Hematopoietic multipotent progenitor cell treated with erythropoietin and hydrocortisone succinate and interleukin-3 and kit ligand, for 4 days (in vitro differentiated cells): ENCODE data around the gene ACTR3C.

Experiments used
- DNase-seq: peaks from one replicate; pipeline ENCODE4 v3.0.0-alpha.2; 2015

Gene ACTR3C

GRCh38 chr7:150358988-150359621 is 35.8 kb upstream of the ACTR3C start:
- no peak for DNase-seq

DNA sequence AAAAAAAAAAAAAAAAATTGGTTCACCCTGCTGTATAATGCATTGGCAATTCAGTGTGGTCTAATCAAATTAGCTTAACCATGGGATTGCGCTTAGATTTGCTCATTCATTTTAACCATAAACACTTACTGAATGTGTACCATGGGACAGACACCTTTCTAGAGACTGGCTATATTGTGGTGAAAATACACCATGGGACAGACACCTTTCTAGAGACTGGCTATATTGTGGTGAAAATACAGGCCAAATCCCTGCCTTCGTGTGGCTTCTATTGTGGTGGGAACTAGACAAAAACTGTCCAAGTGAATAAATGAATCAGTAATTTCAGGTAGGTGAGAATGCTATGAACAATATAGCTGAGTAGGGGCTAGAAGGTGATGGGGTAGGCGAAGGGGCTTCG is 35.1 kb upstream of the ACTR3C start:
- DNase-seq, result no peak

GRCh38 chr7:150357771-150358427 is 34.6 kb upstream of the ACTR3C start:
- DNase-seq, result no peak

DNA sequence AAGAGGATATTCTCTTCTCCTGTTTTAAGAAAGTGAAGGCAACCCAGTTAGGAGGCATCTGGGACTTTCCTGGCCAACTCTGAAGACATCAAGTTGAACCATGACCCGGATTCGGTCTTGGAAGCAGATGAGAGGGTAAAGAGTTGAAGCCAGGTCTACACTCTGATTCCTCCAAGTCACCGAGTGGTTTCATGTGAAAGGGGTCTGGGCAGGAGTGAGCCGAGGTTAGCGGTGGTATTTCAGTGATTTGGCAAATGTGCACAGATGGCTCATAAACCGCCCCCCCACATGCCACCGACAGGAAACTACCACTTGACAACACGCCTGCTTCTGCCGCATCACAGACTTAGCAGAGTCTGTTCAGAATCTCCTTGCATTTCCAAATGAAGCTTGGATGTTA is 33.9 kb upstream of the ACTR3C start:
- peak; percentile 80 for DNase-seq

DNA sequence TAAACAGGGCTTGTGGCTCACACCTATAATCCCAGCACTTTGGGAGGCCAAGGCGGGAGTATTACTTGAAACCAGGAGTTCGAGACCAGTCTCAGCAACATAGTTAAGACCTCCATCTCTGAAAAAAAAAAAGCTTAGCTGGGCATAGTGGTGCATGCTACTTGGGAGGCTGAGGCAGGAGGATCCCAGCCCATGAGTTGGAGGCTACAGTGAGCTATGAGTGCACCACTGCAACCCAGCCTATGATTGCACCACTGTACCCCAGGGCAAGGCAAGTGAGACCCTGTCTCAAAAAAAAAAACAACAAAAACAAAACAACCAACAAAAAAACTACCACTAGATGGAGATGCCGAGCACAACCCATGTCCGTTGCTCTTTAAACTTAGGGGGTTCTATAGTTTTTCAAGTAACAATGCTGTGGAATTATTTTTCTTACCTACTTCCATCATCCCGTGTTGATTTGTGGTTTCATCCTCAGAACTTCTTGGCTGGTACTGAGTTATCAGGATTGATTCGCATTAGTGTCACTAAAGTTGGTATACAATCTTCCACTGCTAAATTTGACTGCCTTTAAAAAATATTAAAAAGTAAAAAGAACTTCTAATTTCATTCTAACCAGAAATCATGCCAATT is 33.0 kb upstream of the ACTR3C start:
- DNase-seq, result peak; percentile 77

DNA sequence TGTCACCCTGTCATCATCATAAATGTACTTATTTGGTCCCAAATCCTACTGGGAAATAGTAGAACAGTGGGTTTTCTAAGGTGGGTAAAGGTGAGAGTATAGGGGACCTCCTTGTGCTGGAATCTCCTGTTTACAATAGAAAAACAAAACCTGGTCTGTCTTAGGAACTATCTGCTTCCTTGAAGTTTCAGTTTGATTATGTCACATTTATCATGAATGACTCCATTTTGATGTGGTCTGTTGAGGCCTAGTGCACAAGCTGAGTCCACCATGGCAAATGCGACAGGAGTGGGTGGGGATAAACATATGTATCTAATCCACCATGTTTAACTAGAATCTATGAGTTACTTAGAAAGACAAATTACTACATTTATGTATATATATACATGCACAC is 32.3 kb upstream of the ACTR3C start:
- DNase-seq, result no peak

DNA sequence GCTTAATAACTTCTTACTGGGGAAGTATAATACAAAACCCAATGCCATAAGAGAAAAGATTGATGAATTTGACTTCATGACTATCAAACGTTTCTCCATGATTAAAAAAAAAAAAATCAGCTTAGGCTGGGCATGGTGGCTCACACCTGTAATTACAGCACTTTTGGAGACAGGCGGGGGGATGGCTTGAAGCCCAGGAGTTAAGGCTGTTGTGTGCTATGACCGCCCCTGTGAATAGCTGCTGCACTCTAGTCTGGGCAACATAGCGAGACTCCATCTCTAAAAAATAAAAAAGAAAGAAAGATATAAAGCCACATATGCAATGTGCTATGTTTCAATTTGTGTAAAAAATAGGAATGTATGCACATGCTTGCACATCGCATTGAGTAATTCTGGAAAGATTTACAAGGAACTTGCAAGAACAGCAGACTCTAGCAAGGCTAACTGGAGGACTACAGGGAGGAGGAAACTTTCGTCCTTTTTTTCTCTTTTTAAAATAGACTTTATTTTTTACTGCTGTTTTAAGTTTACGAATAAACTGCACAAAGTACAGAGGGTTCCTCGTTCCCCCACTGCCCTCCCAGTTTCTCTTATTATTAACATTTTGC is 28.3 kb upstream of the ACTR3C start:
- DNase-seq, result no peak

DNA sequence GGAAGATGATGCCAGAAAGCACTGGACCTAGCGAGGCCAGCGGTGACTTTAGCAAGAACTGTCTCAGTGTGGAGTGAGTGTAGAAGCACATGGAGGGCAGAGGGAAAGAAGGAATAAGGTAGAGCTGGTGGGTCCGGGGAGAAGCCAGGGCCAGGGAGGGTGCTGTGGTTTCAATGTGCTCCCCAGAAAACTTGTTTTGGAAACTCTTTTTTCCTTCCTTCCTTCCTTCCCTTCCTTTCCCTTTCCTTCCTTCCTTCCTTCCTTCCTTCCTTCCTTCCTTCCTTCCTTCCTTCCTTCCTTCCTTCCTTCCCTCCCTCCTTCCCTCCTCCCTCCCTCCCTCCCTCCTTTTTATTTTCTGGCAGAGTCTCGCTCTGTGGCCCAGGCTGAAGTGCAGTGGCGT is 23.6 kb upstream of the ACTR3C start:
- no peak for DNase-seq

DNA sequence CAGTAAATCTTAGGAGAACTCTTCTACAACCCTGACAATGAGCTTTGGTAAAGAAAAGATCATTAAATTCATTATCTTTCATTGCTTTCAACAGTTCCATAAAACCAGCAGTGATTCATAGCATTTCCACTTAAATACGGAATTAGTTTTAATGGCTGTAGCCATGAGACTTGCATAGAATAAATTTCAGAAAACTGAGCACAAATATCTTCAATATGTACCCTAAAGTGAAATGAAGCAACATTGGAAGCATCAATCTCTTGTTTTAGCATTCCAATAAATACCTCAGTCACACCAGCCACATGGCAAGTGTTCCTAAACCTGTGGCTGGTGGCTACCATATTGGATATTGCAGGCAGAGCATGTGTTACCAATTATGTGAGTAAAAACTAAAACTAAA is 21.7 kb upstream of the ACTR3C start:
- DNase-seq, result no peak

DNA sequence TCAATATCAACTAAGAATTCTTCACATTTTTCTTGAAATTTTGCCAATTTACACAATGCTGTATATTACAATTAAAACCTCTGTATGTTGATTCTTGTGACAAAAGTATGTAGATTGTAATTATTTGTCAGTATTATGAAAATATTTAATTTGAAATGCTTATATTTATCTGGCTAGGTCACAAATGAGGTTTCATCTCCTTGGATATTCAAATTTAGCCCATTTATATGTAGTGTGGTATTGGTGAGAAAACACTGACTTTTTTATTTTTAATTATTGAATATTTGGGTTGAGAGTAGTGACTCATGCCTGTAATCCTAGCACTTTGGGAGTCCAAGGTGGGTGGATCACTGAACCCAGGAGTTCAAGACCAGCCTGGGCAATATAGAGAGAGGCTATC is 21.0 kb upstream of the ACTR3C start:
- no peak for DNase-seq

DNA sequence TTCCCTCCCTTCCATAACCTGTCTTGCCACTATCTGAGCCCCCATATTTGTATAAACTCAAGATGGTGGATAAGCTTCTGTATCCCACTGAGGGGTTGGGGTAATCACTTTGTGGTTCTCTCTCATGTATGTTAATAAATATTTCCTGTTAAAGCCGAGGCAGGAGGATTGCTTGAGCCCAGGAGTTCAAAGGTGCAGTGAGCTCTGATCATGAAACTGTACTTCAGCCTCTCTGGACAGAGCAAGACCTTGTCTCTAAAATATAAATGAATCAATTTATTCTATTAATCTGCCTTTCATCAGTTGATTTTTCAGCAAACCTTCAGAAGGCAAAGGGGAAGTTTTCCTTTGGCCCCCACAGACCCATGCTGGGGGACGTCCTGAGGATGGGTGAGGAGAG is 19.9 kb upstream of the ACTR3C start:
- no peak for DNase-seq

GRCh38 chr7:150342121-150342408 is 18.7 kb upstream of the ACTR3C start:
- no peak for DNase-seq

GRCh38 chr7:150341263-150342120 is 18.1 kb upstream of the ACTR3C start, which contains the start of gene RARRES2:
TSS of gene RARRES2 (minus strand) at chr7:150341629. CDS start at chr7:150340609, 1,020 bp downstream.
- DNase-seq, result no peak

- DNase-seq, result no peak
These were observed 17.5 kb upstream of the ACTR3C start for GRCh38 chr7:150340875-150341262.

GRCh38 chr7:150340024-150340749 is 16.8 kb upstream of the ACTR3C start:
- peak; percentile 60 for DNase-seq

GRCh38 chr7:150339409-150339809 is 16.1 kb upstream of the ACTR3C start:
- DNase-seq, result peak; percentile 43

DNA sequence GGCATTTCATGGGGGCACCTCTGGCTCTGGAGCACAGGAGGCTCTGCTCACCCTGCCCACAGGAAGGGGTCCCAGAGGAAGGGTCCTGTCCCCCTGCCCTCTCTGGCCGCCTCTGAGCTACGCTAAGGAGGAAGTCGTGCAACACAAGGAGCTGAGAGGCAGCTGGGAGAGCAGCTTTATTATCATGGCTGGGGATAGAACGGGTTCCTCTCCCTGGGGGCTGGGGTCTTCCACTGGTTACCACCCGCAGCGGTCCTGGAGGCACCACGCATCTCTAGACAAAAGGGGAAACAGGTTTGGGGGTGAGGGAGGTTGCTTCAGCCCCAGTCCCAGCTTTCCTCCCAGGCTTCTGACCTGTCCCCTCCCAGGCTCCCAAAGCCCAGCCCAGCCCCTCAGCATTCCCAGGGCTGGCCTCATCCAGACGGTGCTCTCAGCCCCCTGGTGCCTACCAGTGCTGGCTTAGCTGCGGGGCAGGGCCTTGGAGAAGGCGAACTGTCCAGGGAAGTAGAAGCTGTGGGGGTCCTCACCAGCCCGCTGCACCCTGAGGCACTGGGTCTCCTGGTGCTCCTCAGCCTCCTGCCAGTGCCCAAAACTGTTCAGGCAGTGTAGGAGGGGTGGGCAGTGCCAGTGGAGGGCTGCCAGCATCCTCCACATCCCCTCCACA is 15.0 kb upstream of the ACTR3C start:
- DNase-seq, result no peak

DNA sequence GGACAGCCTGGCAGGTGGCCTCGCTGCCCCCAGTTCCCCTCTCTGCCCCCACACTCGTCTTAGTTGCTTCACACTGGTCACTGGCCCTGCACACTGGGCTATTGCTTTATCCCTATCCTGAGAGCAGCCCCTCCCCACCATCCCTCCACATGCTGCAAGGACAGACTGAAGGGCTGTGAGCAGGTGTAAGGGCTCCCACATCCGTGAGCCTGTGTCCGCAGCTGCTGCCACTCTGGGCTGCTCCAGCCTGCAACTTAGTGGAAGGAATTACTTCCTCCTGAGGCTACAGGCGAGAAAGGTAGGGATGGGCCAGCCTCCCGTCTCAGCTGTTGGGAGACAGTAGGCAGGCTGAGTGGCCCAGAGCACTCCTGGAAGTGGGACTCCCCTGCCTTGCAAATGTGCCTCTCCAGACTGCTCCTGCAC is 14.3 kb upstream of the ACTR3C start:
- no peak for DNase-seq

GRCh38 chr7:150337179-150337578 is 13.8 kb upstream of the ACTR3C start:
- no peak for DNase-seq

GRCh38 chr7:150336746-150337145 is 13.4 kb upstream of the ACTR3C start:
- no peak for DNase-seq

DNA sequence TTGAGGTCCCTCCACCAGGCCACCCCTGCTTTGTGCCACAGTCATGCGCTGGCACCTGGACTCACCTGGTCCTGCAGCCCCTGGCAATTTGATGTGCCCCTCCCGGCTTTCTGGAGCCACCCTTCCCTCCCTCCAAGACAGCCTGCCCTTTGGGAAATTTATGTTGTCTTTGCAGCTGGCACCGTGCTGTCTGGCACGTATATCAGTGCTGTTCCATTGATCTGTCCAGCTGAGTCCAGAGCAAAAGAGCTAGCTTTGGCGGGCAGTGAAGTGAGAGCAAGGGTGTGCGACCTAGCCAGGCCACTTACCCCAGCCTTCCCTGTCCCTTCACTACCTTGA is 12.4 kb upstream of the ACTR3C start:
- no peak for DNase-seq
